Heart left ventricle (tissue), 16 donors: ENCODE measurements around the gene KCNAB1. TPM values are rescaled to one million over a fixed set of nuclear protein-coding genes. Genes with fewer than 3 reads are reported as not detected.

ENCODE experiments used
- ATAC-seq, 4 donors: fragments of 200-7000 bp; cut with Tn5 transposase; one replicate each; pipeline ENCODE4 v1.9.1; 2020 to 2022; ENCODE audit warnings: moderate library complexity in 4 of 4, mild to moderate bottlenecking in 3 of 4, moderate number of reproducible peaks in 1 of 4
- DNase-seq, 5 donors: peaks; one replicate each; pipeline ENCODE4 v3.0.0-alpha.2; 2020
- H3K27ac ChIP-seq, 12 donors: fragments of 200-600 bp; sonication (generic) in 4 of 12; one replicate each; pipeline versions ENCODE4 v1.5.0 to v1.8.0; 2016 to 2022; ENCODE audit warnings: mild to moderate bottlenecking in 2 of 12
- H3K27me3 ChIP-seq, 9 donors: fragments of 200-600 bp; sonication (generic) in 2 of 9; one replicate each; pipeline versions ENCODE4 v1.5.1 to v1.8.0; 2016 to 2022; ENCODE audit warnings: mild to moderate bottlenecking in 3 of 9
- H3K36me3 ChIP-seq, 9 donors: fragments of 200-600 bp; sonication (generic) in 2 of 9; one replicate each; pipeline versions ENCODE4 v1.5.0 to v1.8.0; 2018 to 2022; ENCODE audit warnings: mild to moderate bottlenecking in 2 of 9
- H3K4me1 ChIP-seq, 12 donors: fragments of 200-600 bp; sonication (generic) in 4 of 12; one replicate each; pipeline versions ENCODE4 v1.5.0 to v1.8.0; 2016 to 2022; ENCODE audit warnings: mild to moderate bottlenecking in 3 of 12
- H3K4me3 ChIP-seq, 12 donors: fragments of 200-600 bp; sonication (generic) in 4 of 12; one replicate each; pipeline versions ENCODE4 v1.5.0 to v1.8.0; 2017 to 2022; ENCODE audit warnings: mild to moderate bottlenecking in 9 of 12, moderate library complexity in 4 of 12
- H3K9me3 ChIP-seq, 12 donors: fragments of 200-600 bp; sonication (generic) in 4 of 12; one replicate each; pipeline versions ENCODE4 v1.5.0 to v1.8.0; 2016 to 2022; ENCODE audit warnings: mild to moderate bottlenecking in 1 of 12
- POLR2A ChIP-seq, 2 donors: fragments of 450-650 bp; IDR thresholded peaks; one replicate each; pipeline ENCODE4 v1.6.1; 2017; ENCODE audit warnings: antibody characterized with exemption in 2 of 2, mild to moderate bottlenecking in 2 of 2, moderate library complexity in 2 of 2
- whole genome bisulfite sequencing, 4 donors: extraction: QIAGEN DNeasy Blood & Tissue Kit in 2 of 4; methylation state at CpG; one replicate each; pipeline versions ENCODE4 v1.1.5 to v1.1.7; 2013 to 2018; 5-methylcytosine and 5-hydroxymethylcytosine counted together
- intact Hi-C, 10 donors: fragments of 100-400 bp; cut with DNase I; formaldehyde crosslinking; loops; one replicate each; pipeline versions ENCODE4 v1.11.1 to v1.14.2; 2022
- polyA plus RNA-seq, 2 donors: library from polyadenylated mRNA; stranded (reverse); fragments of 200-250 nt; gene quantifications; one replicate each; pipeline ENCODE4 v1.2.3, GENCODE V29; 2013
- total RNA-seq, 9 donors: library from RNA; depleted of rRNA in 2 of 9; stranded (reverse); fragments of >200 nt in 2 of 9; fragmentation: NEBNext Ultra II Directional in 3 of 9; extraction: Animal tissue kit (Norgen Biotek cat#: 25700) in 3 of 9; gene quantifications; one replicate each; pipeline versions ENCODE4 v1.1.0 to v1.2.4, GENCODE V29; 2016 to 2023
- TF ChIP-seq, protein P1 (sequence below), 12 donors: fragments of 200-600 bp; sonication (generic) in 4 of 12; IDR thresholded peaks; one replicate each; pipeline versions ENCODE4 v1.5.0 to v1.8.0; 2018 to 2022; ENCODE audit warnings: antibody characterized with exemption in 12 of 12, mild to moderate bottlenecking in 5 of 12
- donor health status: ischemic (EF 13 %, LVEDD 7.1; RV severe dilation, severe dysfunction).
- donor health status: healthy with polysubstance abuse.
- donor health status: DM: no; HTN: yes; CAD: no.
- donor health status: DM: no; HTN: no; CAD: no.
- donor health status: ischemic (EF 25% LVEDD 6.9; RV normal size, moderate dysfunction).
- donor health status: ischemic (EF 25% LVEDD 5.7; RV mildly dilated, moderate dysfunction).
- donor health status: healthy.
- donor health status: DM: yes; HTN: yes; CAD: no.
- donor health status: ischemic (EF 35%, LVEDD 5.7; RV mildly dilated, moderate dysfunction).
- donor health status: nonischemic (EF 11% LVEDD 7.7; RV severe dilation, severe dysfunction).
- donor health status: DM: yes; HTN: yes; CAD: no.
- donor health status: PGD.
- donor health status: ischemic (EF 29% LVEDD 5.4; RV normal size, mild dysfunction).
- donor health status: nonischemic (EF 23%, LVEDD 6.1; RV moderate dilation, normal function).

KCNAB1 gene
- total and polyA plus RNA-seq, 11 donors, result 1.1 to 3.5 (median 2.3) TPM

DNA sequence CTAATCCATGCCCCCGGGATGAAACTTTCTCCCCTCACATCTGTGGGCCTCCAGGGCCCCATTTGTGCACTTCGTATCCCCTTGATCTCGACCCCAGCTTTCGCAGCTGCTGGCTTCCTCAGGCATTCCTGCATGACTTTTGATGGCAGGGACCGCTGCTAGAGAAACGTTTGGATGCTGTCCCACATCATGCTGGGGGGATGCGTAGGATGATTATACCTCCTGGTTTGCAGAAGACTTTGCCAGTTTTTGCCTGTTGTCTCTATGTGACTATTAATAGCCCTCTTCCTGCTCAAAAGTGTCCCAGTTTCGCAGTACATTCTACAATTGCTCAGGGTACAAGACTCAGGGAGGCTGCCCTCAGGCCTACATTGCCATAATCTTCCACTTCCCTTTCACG lies 10.4 kb upstream of the KCNAB1 start:
- H3K27me3 ChIP-seq, result no peaks in the 10 kb centered on the region
- H3K9me3 ChIP-seq, result no peaks in the 10 kb centered on the region
- no peak for DNase-seq
- H3K4me3 ChIP-seq, result no peak overlapping the region
- H3K27ac ChIP-seq, result no peak overlapping the region
- TF ChIP-seq, protein P1, sequence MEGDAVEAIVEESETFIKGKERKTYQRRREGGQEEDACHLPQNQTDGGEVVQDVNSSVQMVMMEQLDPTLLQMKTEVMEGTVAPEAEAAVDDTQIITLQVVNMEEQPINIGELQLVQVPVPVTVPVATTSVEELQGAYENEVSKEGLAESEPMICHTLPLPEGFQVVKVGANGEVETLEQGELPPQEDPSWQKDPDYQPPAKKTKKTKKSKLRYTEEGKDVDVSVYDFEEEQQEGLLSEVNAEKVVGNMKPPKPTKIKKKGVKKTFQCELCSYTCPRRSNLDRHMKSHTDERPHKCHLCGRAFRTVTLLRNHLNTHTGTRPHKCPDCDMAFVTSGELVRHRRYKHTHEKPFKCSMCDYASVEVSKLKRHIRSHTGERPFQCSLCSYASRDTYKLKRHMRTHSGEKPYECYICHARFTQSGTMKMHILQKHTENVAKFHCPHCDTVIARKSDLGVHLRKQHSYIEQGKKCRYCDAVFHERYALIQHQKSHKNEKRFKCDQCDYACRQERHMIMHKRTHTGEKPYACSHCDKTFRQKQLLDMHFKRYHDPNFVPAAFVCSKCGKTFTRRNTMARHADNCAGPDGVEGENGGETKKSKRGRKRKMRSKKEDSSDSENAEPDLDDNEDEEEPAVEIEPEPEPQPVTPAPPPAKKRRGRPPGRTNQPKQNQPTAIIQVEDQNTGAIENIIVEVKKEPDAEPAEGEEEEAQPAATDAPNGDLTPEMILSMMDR (IDR thresholded peaks at IDR 0.05), result no peak
- TF ChIP-seq POLR2A (IDR thresholded peaks at IDR 0.05), result no peak
- WGBS, 4 donors, result 43 to 58% (median 50%) methylated on average over 9 of the region's 9 CpGs
- H3K36me3 ChIP-seq, result no peaks in the 10 kb centered on the region
- H3K4me1 ChIP-seq, result peaks cover 0 to 16% (median 8%) of the 10 kb centered on the region in 12 donors
- intact Hi-C loops, result no loop called here
- peak in 2 of 4 donors; percentile 16 to 26 for ATAC-seq

DNA sequence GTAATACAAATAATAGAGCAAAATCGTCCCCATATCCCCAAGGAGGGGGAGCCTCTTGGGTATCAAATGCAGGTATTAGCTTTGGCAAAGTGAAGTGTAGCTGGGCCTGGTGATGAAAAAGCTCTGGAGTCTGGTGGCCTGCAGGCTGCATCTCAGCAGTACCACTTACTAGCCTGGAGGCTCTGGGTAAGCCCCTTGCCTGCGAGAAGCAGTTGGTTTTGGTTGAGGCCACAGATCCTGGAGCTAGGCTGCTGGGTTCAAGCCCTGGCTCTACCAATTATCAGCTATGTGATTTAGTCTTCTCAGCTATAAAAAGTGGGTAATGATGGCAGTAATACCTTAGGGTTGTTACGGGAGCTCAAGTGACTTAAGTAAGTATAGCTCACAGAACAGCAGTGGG lies 6.1 kb downstream of the KCNAB1 start:
- no peaks in the 10 kb centered on the region for H3K36me3 ChIP-seq
- peaks cover 0 to 11% (median 0%) of the 10 kb centered on the region in 12 donors for H3K4me1 ChIP-seq
- H3K9me3 ChIP-seq, result no peaks in the 10 kb centered on the region
- TF ChIP-seq POLR2A (IDR thresholded peaks at IDR 0.05), result no peak
- TF ChIP-seq, protein P1 (IDR thresholded peaks at IDR 0.05), result no peak
- H3K27me3 ChIP-seq, result no peaks in the 10 kb centered on the region
- no peak overlapping the region for H3K27ac ChIP-seq
- H3K4me3 ChIP-seq, result no peak overlapping the region
- no peak for DNase-seq
- WGBS, 4 donors, result 51 to 88% (median 79%) methylated on average over 2 to 3 of the region's 3 CpGs
- no peak for ATAC-seq
- intact Hi-C loops, result no loop called here

DNA sequence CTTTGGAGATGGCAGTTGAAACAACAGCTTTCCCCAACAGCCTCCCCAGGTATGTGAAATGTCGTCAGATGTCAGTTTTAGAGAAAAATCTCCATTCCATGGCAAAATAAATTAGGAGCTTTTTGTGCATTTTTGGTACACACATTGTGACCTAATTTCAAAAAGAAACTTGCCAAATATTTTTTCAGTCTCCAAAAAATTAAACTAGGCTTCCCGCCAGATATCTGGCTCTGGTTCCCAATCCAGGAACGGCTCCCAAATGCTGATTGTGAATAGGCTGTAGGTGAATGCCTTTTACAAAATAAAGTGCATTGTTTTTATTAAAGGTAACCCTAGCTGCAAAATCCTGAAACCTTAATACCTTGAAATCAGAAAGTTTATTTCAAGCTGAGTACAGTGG lies 10.9 kb downstream of the KCNAB1 start:
- no peaks in the 10 kb centered on the region for H3K9me3 ChIP-seq
- no peak overlapping the region for H3K4me3 ChIP-seq
- H3K36me3 ChIP-seq, result no peaks in the 10 kb centered on the region
- TF ChIP-seq POLR2A (IDR thresholded peaks at IDR 0.05), result no peak
- TF ChIP-seq, protein P1 (IDR thresholded peaks at IDR 0.05), result no peak
- 45 to 71% (median 63%) methylated on average over 3 of the region's 3 CpGs for WGBS, 4 donors
- peaks cover 0 to 26% (median 0%) of the 10 kb centered on the region in 12 donors for H3K4me1 ChIP-seq
- H3K27me3 ChIP-seq, result no peaks in the 10 kb centered on the region
- no peak for DNase-seq
- intact Hi-C loops, result no loop called here
- peak overlapping the region in 1 of 12 donors; percentile 6 for H3K27ac ChIP-seq
- ATAC-seq, result no peak

DNA sequence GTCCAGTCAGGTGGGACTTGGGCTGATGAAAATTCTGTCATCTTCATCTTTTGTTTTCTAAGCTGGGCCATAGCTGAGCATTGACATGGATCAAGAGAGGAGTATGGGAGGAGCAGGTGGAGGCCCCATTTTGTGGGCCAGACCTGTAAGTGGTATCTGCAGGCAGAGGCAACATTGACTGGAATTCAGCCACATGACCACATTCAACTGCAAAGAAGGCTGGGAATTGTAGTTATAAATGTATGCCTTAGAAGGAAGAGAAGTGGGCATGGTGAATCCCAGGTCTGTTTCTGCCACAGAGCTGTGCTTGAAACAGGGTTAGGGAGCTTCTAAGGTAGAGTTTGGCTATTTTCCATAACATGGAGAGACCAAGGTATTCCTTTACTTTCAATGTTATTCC lies 11.4 kb downstream of the KCNAB1 start:
- no peak for ATAC-seq

More for the DNA sequence above, 11.4 kb downstream of the KCNAB1 start:
- intact Hi-C loops, result no loop called here
- TF ChIP-seq POLR2A (IDR thresholded peaks at IDR 0.05), result no peak
- TF ChIP-seq, protein P1 (IDR thresholded peaks at IDR 0.05), result no peak
- H3K4me3 ChIP-seq, result no peak overlapping the region
- no peaks in the 10 kb centered on the region for H3K27me3 ChIP-seq
- no peak for DNase-seq
- H3K4me1 ChIP-seq, result peaks cover 0 to 26% (median 0%) of the 10 kb centered on the region in 12 donors
- H3K36me3 ChIP-seq, result no peaks in the 10 kb centered on the region
- H3K27ac ChIP-seq, result no peak overlapping the region
- no peaks in the 10 kb centered on the region for H3K9me3 ChIP-seq
